ENCODE measurements around the gene MANBA.
A peak's percentile ranks its signal among the peaks of the same experiment; 100 is the strongest.
"Not testable (repeated sequence)": the region's sequence is repeated elsewhere in the genome, so short reads cannot be mapped to it uniquely, and the experiment has no call there.

Gene MANBA

GRCh38 chr4:102718833-102719575 is 41.8 kb downstream of the MANBA start:
- DNase-seq, result not testable (repeated sequence)

DNA sequence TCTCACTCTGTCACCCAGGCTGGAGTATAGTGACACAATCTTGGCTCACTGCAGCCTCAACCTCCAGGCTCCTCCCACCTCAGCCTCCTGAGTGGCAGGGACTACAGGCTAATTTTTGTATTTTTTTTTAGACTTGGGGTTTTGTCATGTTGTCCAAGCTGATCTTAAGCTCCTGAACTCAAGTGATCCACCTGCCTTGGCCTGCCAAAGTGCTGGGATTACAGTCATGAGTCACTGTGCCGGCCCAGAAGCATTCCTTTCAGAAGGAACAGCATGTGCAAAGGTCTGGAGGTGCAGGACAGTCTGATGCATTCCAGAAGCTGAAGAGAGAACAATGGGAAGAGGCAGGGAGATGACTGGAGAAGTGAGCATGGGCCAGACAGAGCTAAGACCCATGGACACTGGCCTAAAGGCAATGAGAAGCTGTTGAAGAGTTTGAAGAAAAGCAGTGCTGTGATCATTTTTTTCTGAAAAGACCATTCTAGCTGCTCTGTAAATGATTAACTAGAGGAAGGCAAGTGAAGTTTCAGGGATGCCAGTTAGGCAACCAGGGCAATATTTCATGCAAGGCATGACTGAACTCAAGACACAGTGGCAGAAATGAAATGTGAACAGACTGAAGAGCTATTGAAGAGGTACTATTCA is 43.2 kb downstream of the MANBA start:
- DNase-seq, result no peak

DNA sequence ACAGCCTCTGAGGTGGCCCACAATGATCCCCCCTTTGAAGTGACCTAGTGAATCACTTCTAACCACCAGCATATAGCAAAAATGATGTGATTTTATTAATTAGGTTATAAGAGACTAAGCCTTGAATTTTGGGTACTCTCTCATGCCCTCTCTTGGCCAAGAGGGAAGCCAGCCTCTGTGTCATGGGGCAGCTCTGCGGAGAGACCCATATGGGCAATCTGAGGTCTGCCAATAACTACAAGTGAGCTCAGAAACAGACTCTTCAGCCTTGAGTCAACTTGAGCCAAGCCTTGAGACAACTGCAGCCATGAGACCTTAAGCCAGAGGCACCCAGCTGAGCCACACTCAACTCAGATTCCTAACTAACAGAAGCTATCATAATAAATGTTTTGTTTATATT is 45.7 kb downstream of the MANBA start:
- no peak for DNase-seq

DNA sequence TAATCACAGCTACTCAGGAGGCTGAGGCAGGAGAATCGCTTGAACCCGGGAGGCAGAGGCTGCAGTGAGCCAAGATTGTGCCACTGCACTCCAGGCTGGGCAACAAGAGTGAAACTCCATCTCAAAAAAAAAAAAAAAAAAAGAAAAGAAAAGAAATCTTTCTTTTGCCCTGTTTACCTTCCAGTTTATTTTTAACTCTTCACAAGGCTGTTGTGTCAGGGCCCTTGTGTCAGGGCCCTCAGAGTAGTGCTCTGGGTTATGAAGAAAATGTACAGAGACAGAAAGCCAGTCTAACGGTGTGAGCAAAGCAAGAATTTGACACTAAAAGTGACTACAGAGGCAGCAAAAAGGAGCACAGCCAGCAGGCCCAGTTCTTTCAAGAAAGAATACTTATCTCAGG is 47.0 kb downstream of the MANBA start:
- DNase-seq, result not testable (repeated sequence)

DNA sequence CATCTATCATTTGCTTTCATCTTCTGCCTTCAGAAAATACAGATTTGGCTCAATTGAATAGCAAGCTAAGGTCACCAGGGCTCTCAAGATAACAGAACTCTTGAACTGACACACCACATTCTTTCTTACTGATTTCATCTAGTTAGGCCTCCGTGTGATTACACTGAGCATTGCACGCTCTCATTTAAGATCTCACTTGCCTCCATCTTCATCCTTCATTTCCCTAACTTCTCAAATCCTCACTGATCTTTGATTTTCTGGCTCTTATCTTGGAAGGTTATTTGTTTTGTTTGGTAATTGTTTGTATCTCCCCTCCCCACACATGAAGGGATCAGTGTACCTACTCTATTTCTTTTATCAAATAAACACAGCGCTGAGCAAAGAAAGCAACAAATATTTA is 47.7 kb downstream of the MANBA start:
- DNase-seq, result no peak

DNA sequence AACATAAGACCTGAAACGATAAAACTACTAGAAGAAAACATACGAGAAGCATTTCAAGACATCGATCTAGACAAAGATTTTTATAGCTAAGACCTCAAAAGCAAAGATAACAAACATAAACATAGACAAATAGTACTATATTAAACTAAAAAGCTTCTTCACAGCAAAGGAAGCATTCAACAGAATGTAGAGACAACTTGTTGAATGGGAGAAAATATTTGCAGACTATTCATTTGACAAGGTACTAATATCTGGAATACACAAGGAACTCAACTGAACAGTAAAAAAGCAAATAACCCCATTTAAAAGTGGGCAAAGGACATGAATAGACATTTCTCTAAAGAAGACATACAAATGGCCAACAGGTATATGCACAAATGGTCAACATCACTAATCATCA is 49.8 kb downstream of the MANBA start:
- no peak for DNase-seq

DNA sequence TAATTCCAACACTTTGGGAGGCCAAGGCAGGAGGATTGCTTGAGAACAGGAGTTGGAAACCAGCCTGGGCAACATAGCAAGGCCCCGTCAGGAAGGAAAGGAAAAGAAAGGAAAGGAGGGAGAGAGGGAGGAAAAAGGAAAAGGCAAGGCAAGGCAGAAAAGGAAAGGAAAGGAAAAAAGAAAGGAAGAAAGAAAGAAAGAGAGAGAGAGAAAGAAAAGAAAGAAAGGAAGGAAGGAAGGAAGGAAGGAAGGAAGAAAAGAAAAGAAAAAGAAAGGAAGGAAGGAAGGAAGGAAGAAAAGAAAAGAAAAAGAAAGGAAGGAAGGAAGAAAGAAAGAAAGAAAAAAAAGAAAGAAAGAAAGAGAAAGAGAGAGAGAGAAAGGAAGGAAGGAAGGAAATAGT is 51.7 kb downstream of the MANBA start:
- not testable (repeated sequence) for DNase-seq

DNA sequence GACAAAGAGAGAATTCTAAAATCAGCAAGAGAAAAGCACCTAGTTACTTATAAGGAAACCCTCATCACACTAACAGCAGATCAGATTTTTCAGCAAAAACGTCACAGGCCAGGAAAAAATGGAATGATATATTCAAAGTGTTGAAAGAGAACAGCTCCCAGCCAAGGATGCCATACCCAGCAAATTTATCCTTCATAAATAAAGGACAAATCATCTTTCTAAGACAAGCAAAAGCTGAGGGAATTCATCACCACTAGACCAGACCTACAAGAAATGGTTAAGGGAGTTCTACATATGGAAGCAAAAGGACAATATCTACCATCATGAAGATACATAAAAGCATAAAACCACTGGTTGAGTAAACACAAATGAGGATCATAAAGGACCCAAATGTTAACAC is 53.6 kb downstream of the MANBA start:
- DNase-seq, result no peak

- DNase-seq, result no peak
Observed at GRCh38 chr4:102705391-102705935, 55.3 kb downstream of the MANBA start.

- peak; percentile 41 for DNase-seq
Observed at GRCh38 chr4:102696758-102697157, 64.0 kb downstream of the MANBA start.

GRCh38 chr4:102694791-102695190 is 66.0 kb downstream of the MANBA start:
- DNase-seq, result no peak

DNA sequence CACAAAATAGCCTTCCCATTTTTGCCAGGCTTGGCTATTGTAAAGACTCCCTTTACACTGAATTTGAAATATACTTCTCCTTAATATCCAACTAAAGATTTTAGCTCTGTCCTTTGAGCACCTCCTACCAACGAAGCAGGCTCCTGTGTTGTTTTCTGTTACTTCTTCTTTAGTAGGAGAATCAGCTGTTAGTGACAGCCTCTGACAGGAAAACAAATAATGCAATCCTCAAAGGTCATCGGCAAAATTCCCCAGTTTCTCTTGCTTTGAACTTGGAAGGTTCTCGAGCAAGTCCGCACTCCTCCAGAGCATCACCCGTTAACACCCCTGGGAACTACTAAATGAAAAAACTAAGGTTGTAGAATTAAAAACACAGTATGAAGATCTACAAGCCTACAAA is 66.9 kb downstream of the MANBA start:
- DNase-seq, result no peak

GRCh38 chr4:102693262-102693850 is 67.4 kb downstream of the MANBA start:
- no peak for DNase-seq

DNA sequence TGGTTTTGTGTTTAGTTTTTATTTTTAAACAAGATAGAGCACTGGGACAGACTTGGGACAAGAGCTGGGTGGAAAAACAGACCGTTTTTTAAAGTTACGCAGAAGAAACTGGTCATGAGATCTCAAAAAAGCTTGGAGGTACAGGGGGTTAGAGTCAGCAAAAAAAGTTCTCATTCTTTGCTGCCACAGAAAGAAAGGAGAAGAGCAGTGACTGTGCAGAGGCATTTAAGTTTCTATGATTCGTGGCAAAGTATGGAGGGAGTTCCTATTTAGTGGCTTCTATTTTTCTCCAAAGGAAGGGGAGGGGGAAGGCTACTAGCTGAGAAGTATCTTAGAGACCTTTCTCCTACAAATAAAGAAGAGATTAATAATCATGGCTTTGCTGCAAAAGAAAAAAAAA is 68.3 kb downstream of the MANBA start:
- no peak for DNase-seq

DNA sequence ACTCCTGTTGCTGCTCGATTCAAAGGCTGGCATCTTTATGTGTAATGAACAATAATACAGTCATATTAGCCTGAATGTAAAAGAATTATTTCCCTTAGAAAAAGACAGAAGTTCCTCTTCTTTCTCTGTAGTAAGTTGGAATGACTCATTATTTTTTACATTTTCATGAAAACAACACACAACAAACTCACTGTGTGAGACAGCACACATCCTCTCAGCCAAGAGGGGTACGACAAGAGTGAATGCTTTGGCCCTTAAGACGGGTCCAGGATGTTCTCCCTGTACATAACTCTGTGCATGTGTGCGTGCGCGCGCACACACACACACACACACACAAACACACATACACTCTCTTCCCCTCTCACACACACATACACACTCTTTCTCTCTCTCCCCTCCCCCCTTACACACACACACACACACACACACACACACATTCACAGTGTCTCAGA is 72.8 kb downstream of the MANBA start:
- no peak for DNase-seq

DNA sequence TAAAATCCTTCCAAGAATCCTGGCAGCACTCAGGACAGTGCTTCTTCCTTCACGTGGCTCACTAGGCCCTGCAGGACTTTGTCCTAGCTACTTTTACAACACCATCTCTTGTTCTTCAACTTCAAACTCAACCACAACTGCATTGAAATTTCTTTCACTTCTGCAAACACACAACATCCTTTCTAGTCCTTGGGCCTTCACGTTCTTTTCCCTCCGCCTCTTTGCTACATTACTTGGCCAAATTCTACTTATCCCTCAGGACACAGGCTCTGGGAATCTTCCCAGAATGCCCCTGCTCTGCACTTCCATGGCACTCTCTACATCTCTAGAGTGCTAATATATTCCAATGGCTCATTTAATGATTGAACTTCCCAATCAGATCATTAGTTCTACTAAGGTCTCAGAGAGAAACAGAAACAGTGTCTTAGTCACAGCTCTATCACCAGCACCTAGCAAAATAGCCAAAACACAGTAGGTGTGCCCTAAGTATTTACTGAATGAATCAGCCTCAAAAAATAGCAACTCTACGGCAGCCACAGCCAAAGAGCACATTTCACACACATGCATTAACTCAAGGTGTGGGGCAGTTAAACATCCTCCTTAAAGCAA is 73.3 kb downstream of the MANBA start:
- DNase-seq, result no peak

- DNase-seq, result no peak
Observed at GRCh38 chr4:102685768-102686167, 75.0 kb downstream of the MANBA start.

- no peak for DNase-seq
Observed at GRCh38 chr4:102684610-102685052, 76.1 kb downstream of the MANBA start.

- no peak for DNase-seq
Observed at GRCh38 chr4:102683881-102684609, 76.7 kb downstream of the MANBA start.

GRCh38 chr4:102678695-102679335 is 82.0 kb downstream of the MANBA start:
- no peak for DNase-seq

GRCh38 chr4:102678107-102678506 is 82.7 kb downstream of the MANBA start:
- no peak for DNase-seq

DNA sequence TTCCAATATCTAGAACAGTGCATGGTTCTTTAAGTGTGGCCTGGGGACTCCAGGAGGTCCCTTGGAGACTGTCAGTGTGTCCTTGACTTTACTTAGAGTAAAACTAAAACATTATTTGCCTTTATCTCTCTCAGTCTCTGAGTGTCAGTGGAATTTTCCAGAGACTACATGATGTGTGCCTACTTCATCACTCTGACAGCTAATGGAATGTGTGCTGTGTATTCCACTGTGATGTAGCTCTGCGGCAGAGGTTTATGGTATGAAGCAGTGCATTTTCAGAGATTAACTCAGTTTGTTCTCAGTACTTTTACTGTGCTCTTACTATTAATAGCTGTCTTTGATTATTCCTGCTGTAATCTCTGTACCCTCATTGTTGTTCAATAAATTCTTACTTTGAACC is 85.6 kb downstream of the MANBA start:
- no peak for DNase-seq
